ENCODE measurements around the gene SH3BP5. TPM values are rescaled to one million over a fixed set of nuclear protein-coding genes. Genes with fewer than 3 reads are reported as not detected.

The SH3BP5 gene
- total RNA-seq, 4 donors from 2014 or later = 60.2 to 90.4 (median 82.0) TPM

GRCh38 chr3:15256861-15257341, 75.5 kb downstream of the SH3BP5 start:
- H3K27ac ChIP-seq = peak overlapping the region; percentile 26 to 74 (median 73)
- intact Hi-C loops (cut with DNase I) = no loop called here
- H3K36me3 ChIP-seq = peaks cover 35 to 50% of the 10 kb centered on the region in 2 donors
- DNase-seq = peak; percentile 82 to 88
- no peaks in the 10 kb centered on the region for H3K27me3 ChIP-seq
- H3K9me3 ChIP-seq = no peaks in the 10 kb centered on the region
- H3K4me3 ChIP-seq (replicated peaks in 1 of 3) = no peak overlapping the region
- H3K4me1 ChIP-seq = peaks cover 12 to 27% of the 10 kb centered on the region in 2 donors
- WGBS, 2 donors = 60 to 66% methylated on average over 2 to 7 of the region's 8 CpGs
- TF ChIP-seq POLR2A (IDR thresholded peaks at IDR 0.05) = no peak
- TF ChIP-seq, protein P1, sequence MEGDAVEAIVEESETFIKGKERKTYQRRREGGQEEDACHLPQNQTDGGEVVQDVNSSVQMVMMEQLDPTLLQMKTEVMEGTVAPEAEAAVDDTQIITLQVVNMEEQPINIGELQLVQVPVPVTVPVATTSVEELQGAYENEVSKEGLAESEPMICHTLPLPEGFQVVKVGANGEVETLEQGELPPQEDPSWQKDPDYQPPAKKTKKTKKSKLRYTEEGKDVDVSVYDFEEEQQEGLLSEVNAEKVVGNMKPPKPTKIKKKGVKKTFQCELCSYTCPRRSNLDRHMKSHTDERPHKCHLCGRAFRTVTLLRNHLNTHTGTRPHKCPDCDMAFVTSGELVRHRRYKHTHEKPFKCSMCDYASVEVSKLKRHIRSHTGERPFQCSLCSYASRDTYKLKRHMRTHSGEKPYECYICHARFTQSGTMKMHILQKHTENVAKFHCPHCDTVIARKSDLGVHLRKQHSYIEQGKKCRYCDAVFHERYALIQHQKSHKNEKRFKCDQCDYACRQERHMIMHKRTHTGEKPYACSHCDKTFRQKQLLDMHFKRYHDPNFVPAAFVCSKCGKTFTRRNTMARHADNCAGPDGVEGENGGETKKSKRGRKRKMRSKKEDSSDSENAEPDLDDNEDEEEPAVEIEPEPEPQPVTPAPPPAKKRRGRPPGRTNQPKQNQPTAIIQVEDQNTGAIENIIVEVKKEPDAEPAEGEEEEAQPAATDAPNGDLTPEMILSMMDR (IDR thresholded peaks at IDR 0.05) = no peak

- intact Hi-C loops (cut with DNase I) = no loop called here
- peaks cover 50 to 60% of the 10 kb centered on the region in 2 donors for H3K36me3 ChIP-seq
- peaks cover 8 to 19% of the 10 kb centered on the region in 2 donors for H3K4me1 ChIP-seq
- no peaks in the 10 kb centered on the region for H3K9me3 ChIP-seq
- H3K27ac ChIP-seq = peak overlapping the region in 2 of 3 donors; percentile 8 to 73
- TF ChIP-seq, protein P1 (IDR thresholded peaks at IDR 0.05) = no peak
- no peak for TF ChIP-seq POLR2A (IDR thresholded peaks at IDR 0.05)
- 94% methylated on average over 2 of the region's 2 CpGs for WGBS, 2 donors
- H3K4me3 ChIP-seq (replicated peaks in 1 of 3) = no peak overlapping the region
- H3K27me3 ChIP-seq = no peaks in the 10 kb centered on the region
- no peak for DNase-seq
These were observed 77.2 kb downstream of the SH3BP5 start for GRCh38 chr3:15255215-15255614.

GRCh38 chr3:15253023-15253697, 79.2 kb downstream of the SH3BP5 start:
- peak overlapping the region in 2 of 3 donors; percentile 18 to 73 for H3K27ac ChIP-seq
- H3K36me3 ChIP-seq = peaks cover 49 to 54% of the 10 kb centered on the region in 2 donors
- DNase-seq = no peak
- H3K4me1 ChIP-seq = peaks cover 8 to 19% of the 10 kb centered on the region in 2 donors
- no peak overlapping the region for H3K4me3 ChIP-seq (replicated peaks in 1 of 3)
- 87 to 91% methylated on average over 7 of the region's 7 CpGs for WGBS, 2 donors
- H3K9me3 ChIP-seq = no peaks in the 10 kb centered on the region
- H3K27me3 ChIP-seq = no peaks in the 10 kb centered on the region
- TF ChIP-seq, protein P1 (IDR thresholded peaks at IDR 0.05) = no peak
- TF ChIP-seq POLR2A (IDR thresholded peaks at IDR 0.05) = no peak
- intact Hi-C loops (cut with DNase I) = no loop called here

GRCh38 chr3:15246186-15246585, 86.2 kb downstream of the SH3BP5 start:
- H3K36me3 ChIP-seq = peaks cover 55 to 62% of the 10 kb centered on the region in 2 donors
- H3K4me1 ChIP-seq = no peaks in the 10 kb centered on the region
- intact Hi-C loops (cut with DNase I) = no loop called here
- WGBS, 2 donors = 98 to 100% methylated on average over 2 of the region's 2 CpGs
- H3K9me3 ChIP-seq = no peaks in the 10 kb centered on the region
- no peak for DNase-seq
- H3K4me3 ChIP-seq (replicated peaks in 1 of 3) = no peak overlapping the region
- no peaks in the 10 kb centered on the region for H3K27me3 ChIP-seq
- TF ChIP-seq, protein P1 (IDR thresholded peaks at IDR 0.05) = no peak
- TF ChIP-seq POLR2A (IDR thresholded peaks at IDR 0.05) = no peak
- H3K27ac ChIP-seq = no peak overlapping the region

- no peak overlapping the region for H3K27ac ChIP-seq
- no peak for DNase-seq
- no peak overlapping the region for H3K4me3 ChIP-seq (replicated peaks in 1 of 3)
- H3K36me3 ChIP-seq = peaks cover 57 to 62% of the 10 kb centered on the region in 2 donors
- WGBS, 2 donors = 90 to 94% methylated on average over 5 of the region's 5 CpGs
- no peaks in the 10 kb centered on the region for H3K9me3 ChIP-seq
- H3K4me1 ChIP-seq = no peaks in the 10 kb centered on the region
- intact Hi-C loops (cut with DNase I) = no loop called here
- TF ChIP-seq, protein P1 (IDR thresholded peaks at IDR 0.05) = no peak
- no peak for TF ChIP-seq POLR2A (IDR thresholded peaks at IDR 0.05)
- no peaks in the 10 kb centered on the region for H3K27me3 ChIP-seq
These were observed 88.4 kb downstream of the SH3BP5 start for GRCh38 chr3:15243822-15244482.

Data from thyroid gland (tissue), 4 donors.